IPS-18a (cell line): Measurements from ENCODE around the gene TAX1BP3.
A peak's percentile ranks its signal among the peaks of the same experiment; 100 is the strongest.

ENCODE experiments used
- H3K27ac ChIP-seq: one replicate; pipeline ENCODE4 v1.5.1; 2013; ENCODE audit warnings: low read length
- H3K27me3 ChIP-seq: one replicate; pipeline ENCODE4 v1.6.1; 2013; ENCODE audit warnings: mild to moderate bottlenecking, low read length; ENCODE audit not compliant: control insufficient read depth, insufficient read depth
- H3K36me3 ChIP-seq: one replicate; pipeline ENCODE4 v1.6.1; 2013; ENCODE audit warnings: low read depth, low read length; ENCODE audit not compliant: control insufficient read depth
- H3K4me1 ChIP-seq: one replicate; pipeline ENCODE4 v1.6.1; 2013; ENCODE audit warnings: low read depth, low read length; ENCODE audit not compliant: control insufficient read depth
- H3K4me3 ChIP-seq: one replicate; pipeline ENCODE4 v1.5.1; 2013; ENCODE audit warnings: low read length
- H3K9ac ChIP-seq: one replicate; pipeline ENCODE4 v1.6.1; 2013; ENCODE audit warnings: mild to moderate bottlenecking, low read length, moderate library complexity
- H3K9me3 ChIP-seq: one replicate; pipeline ENCODE4 v1.6.1; 2013; ENCODE audit warnings: low read depth, low read length; ENCODE audit not compliant: control insufficient read depth

Gene TAX1BP3

GRCh38 chr17:3635474-3636153 is 32.8 kb downstream of the TAX1BP3 start:
- H3K9ac ChIP-seq, result peak overlapping the region; percentile 79
- peak overlapping the region; percentile 86 for H3K4me3 ChIP-seq
- no peaks in the 10 kb centered on the region for H3K27me3 ChIP-seq
- no peaks in the 10 kb centered on the region for H3K4me1 ChIP-seq
- H3K36me3 ChIP-seq, result no peaks in the 10 kb centered on the region
- no peak overlapping the region for H3K27ac ChIP-seq
- H3K9me3 ChIP-seq, result no peaks in the 10 kb centered on the region

- Histone ChIP-seq H3K4me1 (no peaks in the 10 kb centered on the region), H3K4me3 (no peak overlapping the region), H3K27ac (no peak overlapping the region), H3K9me3 (no peaks in the 10 kb centered on the region), H3K9ac (no peak overlapping the region), H3K27me3 (no peaks in the 10 kb centered on the region), H3K36me3 (peaks cover 21% of the 10 kb centered on the region)
These were observed 36.1 kb downstream of the TAX1BP3 start for GRCh38 chr17:3632287-3632686.

GRCh38 chr17:3630781-3631180 is 37.6 kb downstream of the TAX1BP3 start:
- Histone ChIP-seq H3K27me3 (no peaks in the 10 kb centered on the region), H3K4me3 (no peak overlapping the region), H3K36me3 (peaks cover 21% of the 10 kb centered on the region), H3K9me3 (no peaks in the 10 kb centered on the region), H3K9ac (no peak overlapping the region), H3K4me1 (no peaks in the 10 kb centered on the region), H3K27ac (no peak overlapping the region)

GRCh38 chr17:3627769-3628167 is 40.6 kb downstream of the TAX1BP3 start:
- no peaks in the 10 kb centered on the region for H3K4me1 ChIP-seq
- no peak overlapping the region for H3K4me3 ChIP-seq
- H3K36me3 ChIP-seq, result peaks cover 39% of the 10 kb centered on the region

GRCh38 chr17:3626831-3627768 is 41.3 kb downstream of the TAX1BP3 start:
- H3K36me3 ChIP-seq, result peaks cover 44% of the 10 kb centered on the region
- no peak overlapping the region for H3K4me3 ChIP-seq
- no peaks in the 10 kb centered on the region for H3K27me3 ChIP-seq
- H3K9me3 ChIP-seq, result no peaks in the 10 kb centered on the region
- no peak overlapping the region for H3K9ac ChIP-seq
- no peak overlapping the region for H3K27ac ChIP-seq
- no peaks in the 10 kb centered on the region for H3K4me1 ChIP-seq

More at GRCh38 chr17:3627769-3628167, 40.6 kb downstream of the TAX1BP3 start:
- Histone ChIP-seq H3K27me3 (no peaks in the 10 kb centered on the region), H3K9ac (no peak overlapping the region), H3K27ac (no peak overlapping the region), H3K9me3 (no peaks in the 10 kb centered on the region)

- Histone ChIP-seq H3K4me1 (no peaks in the 10 kb centered on the region), H3K9ac (no peak overlapping the region), H3K27me3 (no peaks in the 10 kb centered on the region), H3K36me3 (peaks cover 54% of the 10 kb centered on the region), H3K4me3 (no peak overlapping the region), H3K27ac (no peak overlapping the region), H3K9me3 (no peaks in the 10 kb centered on the region)
These were observed 45.3 kb downstream of the TAX1BP3 start for GRCh38 chr17:3622977-3623594.

- no peak overlapping the region for H3K9ac ChIP-seq
- H3K27ac ChIP-seq, result no peak overlapping the region
- no peak overlapping the region for H3K4me3 ChIP-seq
- peaks cover 59% of the 10 kb centered on the region for H3K36me3 ChIP-seq
- no peaks in the 10 kb centered on the region for H3K4me1 ChIP-seq
- no peaks in the 10 kb centered on the region for H3K27me3 ChIP-seq
- no peaks in the 10 kb centered on the region for H3K9me3 ChIP-seq
These were observed 47.1 kb downstream of the TAX1BP3 start for GRCh38 chr17:3621146-3621720.

- Histone ChIP-seq H3K27me3 (no peaks in the 10 kb centered on the region), H3K9me3 (no peaks in the 10 kb centered on the region), H3K9ac (no peak overlapping the region), H3K4me1 (no peaks in the 10 kb centered on the region), H3K4me3 (no peak overlapping the region), H3K27ac (no peak overlapping the region), H3K36me3 (peaks cover 68% of the 10 kb centered on the region)
These were observed 53.1 kb downstream of the TAX1BP3 start for GRCh38 chr17:3615160-3615870.

GRCh38 chr17:3613124-3613523 is 55.3 kb downstream of the TAX1BP3 start:
- H3K27ac ChIP-seq, result no peak overlapping the region
- H3K4me1 ChIP-seq, result no peaks in the 10 kb centered on the region
- no peak overlapping the region for H3K9ac ChIP-seq
- peaks cover 70% of the 10 kb centered on the region for H3K36me3 ChIP-seq
- no peaks in the 10 kb centered on the region for H3K9me3 ChIP-seq
- H3K27me3 ChIP-seq, result no peaks in the 10 kb centered on the region
- H3K4me3 ChIP-seq, result no peak overlapping the region
